KG1 (cell line): Measurements from ENCODE around the gene SLC25A42.
"Not testable (repeated sequence)": the region's sequence is repeated elsewhere in the genome, so short reads cannot be mapped to it uniquely, and the experiment has no call there.

Source experiments
- DNase-seq: peaks from one replicate; lab custom pipeline; 2025; lab: John Stamatoyannopoulos, UW

The SLC25A42 gene

GRCh38 chr19:19068659-19069654 is 5.2 kb downstream of the SLC25A42 start:
- DNase-seq = no peak

- DNase-seq = no peak
Measured at GRCh38 chr19:19071897-19072296, 8.1 kb downstream of the SLC25A42 start.

- DNase-seq = no peak
Measured at GRCh38 chr19:19074196-19074882, 10.5 kb downstream of the SLC25A42 start.

GRCh38 chr19:19075126-19075525 is 11.3 kb downstream of the SLC25A42 start:
- DNase-seq = no peak

- no peak for DNase-seq
Measured at GRCh38 chr19:19076476-19076875, 12.7 kb downstream of the SLC25A42 start.

GRCh38 chr19:19077103-19077502 is 13.3 kb downstream of the SLC25A42 start:
- no peak for DNase-seq

- no peak for DNase-seq
Measured at GRCh38 chr19:19078801-19079200, 15.0 kb downstream of the SLC25A42 start.

GRCh38 chr19:19079571-19079970 is 15.8 kb downstream of the SLC25A42 start:
- DNase-seq = no peak

- DNase-seq = no peak
Measured at GRCh38 chr19:19081642-19082151, 17.9 kb downstream of the SLC25A42 start.

GRCh38 chr19:19083413-19084178 is 19.8 kb downstream of the SLC25A42 start:
- DNase-seq = no peak

- DNase-seq = no peak
Measured at GRCh38 chr19:19087676-19088075, 23.9 kb downstream of the SLC25A42 start.

GRCh38 chr19:19094513-19094912 is 30.7 kb downstream of the SLC25A42 start:
- DNase-seq = no peak

GRCh38 chr19:19095691-19096090 is 31.9 kb downstream of the SLC25A42 start:
- DNase-seq = no peak

- no peak for DNase-seq
Measured at GRCh38 chr19:19096641-19097627, 33.1 kb downstream of the SLC25A42 start.

GRCh38 chr19:19098084-19098702 is 34.4 kb downstream of the SLC25A42 start:
- no peak for DNase-seq

- DNase-seq = no peak
Measured at GRCh38 chr19:19098703-19099632, 35.2 kb downstream of the SLC25A42 start.

- DNase-seq = no peak
Measured at GRCh38 chr19:19101540-19101939, 37.7 kb downstream of the SLC25A42 start.

GRCh38 chr19:19102566-19102965 is 38.8 kb downstream of the SLC25A42 start:
- not testable (repeated sequence) for DNase-seq

- DNase-seq = no peak
Measured at GRCh38 chr19:19103167-19103566, 39.4 kb downstream of the SLC25A42 start.
